Glutamatergic neuron (in vitro differentiated cells): ENCODE results near the gene CABCOCO1. TPM values are rescaled to one million over a fixed set of nuclear protein-coding genes. Genes with fewer than 3 reads are reported as not detected.

Experiments
- DNase-seq: peaks from one replicate; pipeline ENCODE4 v3.0.0; 2022
- H3K27ac Mint-ChIP-seq: one replicate; pipeline ENCODE4 v1.8.0; 2020; ENCODE audit warnings: mild to moderate bottlenecking, mixed read lengths, inconsistent platforms; ENCODE audit not compliant: unreplicated experiment
- H3K27me3 Mint-ChIP-seq: one replicate; pipeline ENCODE4 v1.8.0; 2020; ENCODE audit warnings: mild to moderate bottlenecking, moderate library complexity, mixed read lengths, inconsistent platforms; ENCODE audit not compliant: unreplicated experiment
- H3K36me3 Mint-ChIP-seq: one replicate; pipeline ENCODE4 v1.8.0; 2020; ENCODE audit warnings: mild to moderate bottlenecking, mixed read lengths, inconsistent platforms; ENCODE audit not compliant: unreplicated experiment
- H3K4me1 Mint-ChIP-seq: one replicate; pipeline ENCODE4 v1.8.0; 2020; ENCODE audit warnings: mild to moderate bottlenecking, low read depth, mixed read lengths, inconsistent platforms; ENCODE audit not compliant: unreplicated experiment
- H3K4me3 Mint-ChIP-seq: one replicate; pipeline ENCODE4 v1.8.0; 2020; ENCODE audit warnings: mild to moderate bottlenecking, mixed read lengths, inconsistent platforms; ENCODE audit not compliant: unreplicated experiment
- H3K9me3 Mint-ChIP-seq: one replicate; pipeline ENCODE4 v1.8.0; 2020; ENCODE audit warnings: mild to moderate bottlenecking, moderate library complexity, mixed read lengths, inconsistent platforms; ENCODE audit not compliant: unreplicated experiment
- long read RNA-seq: library from polyadenylated mRNA; unstranded; transcript quantifications from one replicate; pipeline ENCODE4 v2.0.0, GENCODE V29; 2020; ENCODE audit not compliant: unreplicated experiment
- total RNA-seq: library from RNA; stranded (reverse); fragmentation: NEBNext Ultra II Directional; extraction: Animal tissue kit (Norgen Biotek cat#: 25700); gene quantifications from one replicate; pipeline ENCODE4 v1.2.1, GENCODE V29; 2021; ENCODE audit not compliant: unreplicated experiment
- TF ChIP-seq, protein P1 (sequence below): fragments of 200-600 bp; sonication (generic); IDR thresholded peaks from one replicate; pipeline ENCODE4 v1.5.0; 2021; ENCODE audit not compliant: partially characterized antibody, unreplicated experiment

Gene CABCOCO1, protein sequence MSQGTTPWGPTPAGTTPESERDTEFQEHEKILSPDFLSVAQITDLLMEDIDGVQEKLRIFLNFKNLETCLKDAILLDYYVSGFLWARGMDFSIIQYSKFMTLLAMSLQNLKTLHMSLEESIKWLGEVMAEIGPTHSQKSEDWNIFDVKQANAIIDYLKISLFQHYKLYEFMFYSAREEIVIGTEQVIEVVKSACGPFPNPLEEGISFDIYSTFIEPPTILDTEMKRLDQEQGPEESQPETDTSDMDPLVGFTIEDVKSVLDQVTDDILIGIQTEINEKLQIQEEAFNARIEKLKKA
- not detected for total RNA-seq
- long read RNA-seq, partial matches to known transcripts = 0 of 1 reads
- long read RNA-seq, other reads (novel, unspliced or antisense) = 0 of 1 reads

DNA sequence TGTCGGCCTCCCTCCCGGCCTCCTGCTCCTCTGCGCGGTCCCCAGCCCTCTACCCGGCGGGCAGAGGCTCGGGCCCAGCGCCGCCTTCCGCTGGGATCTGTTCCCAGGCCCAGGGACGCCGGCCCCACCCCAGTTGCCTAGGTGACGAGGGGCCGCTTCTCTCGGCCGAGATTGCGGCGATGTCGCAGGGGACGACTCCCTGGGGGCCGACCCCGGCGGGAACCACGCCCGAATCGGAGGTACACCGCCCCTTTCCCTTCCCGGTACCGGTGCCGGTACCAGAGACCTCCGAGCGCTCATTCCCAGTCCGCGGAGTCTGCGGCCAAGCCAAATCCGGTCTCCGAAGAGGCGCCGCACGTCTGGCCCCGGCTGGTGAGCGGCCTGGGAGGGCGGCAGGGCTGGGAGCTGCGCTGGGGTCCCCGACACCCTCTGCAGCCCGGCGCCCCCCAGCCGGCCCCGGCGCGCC, at the start of gene CABCOCO1:
CABCOCO1 (plus strand) TSS at position 136 of the 466 bp plus-strand sequence; CDS start at position 180, 44 bp downstream.
- no peaks in the 10 kb centered on the region for H3K27me3 Mint-ChIP-seq
- TF ChIP-seq, protein P1, sequence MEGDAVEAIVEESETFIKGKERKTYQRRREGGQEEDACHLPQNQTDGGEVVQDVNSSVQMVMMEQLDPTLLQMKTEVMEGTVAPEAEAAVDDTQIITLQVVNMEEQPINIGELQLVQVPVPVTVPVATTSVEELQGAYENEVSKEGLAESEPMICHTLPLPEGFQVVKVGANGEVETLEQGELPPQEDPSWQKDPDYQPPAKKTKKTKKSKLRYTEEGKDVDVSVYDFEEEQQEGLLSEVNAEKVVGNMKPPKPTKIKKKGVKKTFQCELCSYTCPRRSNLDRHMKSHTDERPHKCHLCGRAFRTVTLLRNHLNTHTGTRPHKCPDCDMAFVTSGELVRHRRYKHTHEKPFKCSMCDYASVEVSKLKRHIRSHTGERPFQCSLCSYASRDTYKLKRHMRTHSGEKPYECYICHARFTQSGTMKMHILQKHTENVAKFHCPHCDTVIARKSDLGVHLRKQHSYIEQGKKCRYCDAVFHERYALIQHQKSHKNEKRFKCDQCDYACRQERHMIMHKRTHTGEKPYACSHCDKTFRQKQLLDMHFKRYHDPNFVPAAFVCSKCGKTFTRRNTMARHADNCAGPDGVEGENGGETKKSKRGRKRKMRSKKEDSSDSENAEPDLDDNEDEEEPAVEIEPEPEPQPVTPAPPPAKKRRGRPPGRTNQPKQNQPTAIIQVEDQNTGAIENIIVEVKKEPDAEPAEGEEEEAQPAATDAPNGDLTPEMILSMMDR = no peak
- peak; percentile 89 for DNase-seq
- no peaks in the 10 kb centered on the region for H3K9me3 Mint-ChIP-seq
- peaks cover 2% of the 10 kb centered on the region for H3K4me1 Mint-ChIP-seq
- H3K27ac Mint-ChIP-seq = no peak within 1 kb of the TSS
- peak within 1 kb of the TSS; percentile 82 for H3K4me3 Mint-ChIP-seq
- no peaks in the 10 kb centered on the region for H3K36me3 Mint-ChIP-seq

DNA sequence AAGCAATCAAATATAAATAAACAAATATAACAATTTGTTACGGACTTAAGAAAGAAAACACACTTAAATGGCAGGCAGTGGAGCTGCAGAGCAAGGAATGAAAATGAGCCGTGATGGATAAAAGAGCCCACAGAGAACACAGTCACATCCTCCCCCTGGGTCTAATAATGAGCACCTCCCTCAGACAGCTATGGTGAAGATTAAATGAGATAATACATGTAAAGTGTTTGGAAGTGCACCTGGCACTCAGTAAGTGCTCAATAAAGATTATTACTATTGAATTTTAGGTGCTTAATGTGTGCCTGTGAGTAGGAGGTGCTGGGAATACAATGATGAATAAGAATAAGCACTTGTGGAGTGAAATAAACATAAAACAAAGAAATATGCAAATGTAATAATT, 49.1 kb upstream of the CABCOCO1 start:
- no peak for DNase-seq
- TF ChIP-seq, protein P1 = no peak
- peaks cover 11% of the 10 kb centered on the region for H3K4me1 Mint-ChIP-seq
- no peak overlapping the region for H3K4me3 Mint-ChIP-seq
- no peaks in the 10 kb centered on the region for H3K36me3 Mint-ChIP-seq
- no peaks in the 10 kb centered on the region for H3K9me3 Mint-ChIP-seq
- H3K27ac Mint-ChIP-seq = no peak overlapping the region
- peaks cover 1% of the 10 kb centered on the region for H3K27me3 Mint-ChIP-seq

DNA sequence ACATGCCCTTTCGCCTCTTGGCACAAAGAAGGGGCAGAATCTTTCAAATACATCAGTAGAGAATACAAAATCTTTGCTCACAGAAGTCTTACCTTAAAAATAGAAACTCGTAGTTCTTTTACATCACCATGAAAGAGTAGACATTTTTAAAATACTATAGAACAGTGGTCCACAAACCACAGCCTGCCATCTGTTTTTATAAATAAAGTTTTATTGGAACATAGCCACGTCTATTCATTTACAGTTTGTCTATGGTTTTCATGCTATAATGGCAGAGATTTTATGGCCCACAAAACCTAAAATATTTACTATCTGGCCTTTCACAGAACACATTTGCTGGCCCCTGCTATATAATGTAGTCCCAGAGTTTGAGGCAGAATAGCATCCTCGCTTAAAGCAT, 46.1 kb upstream of the CABCOCO1 start:
- no peaks in the 10 kb centered on the region for H3K36me3 Mint-ChIP-seq
- no peak for DNase-seq
- H3K4me3 Mint-ChIP-seq = no peak overlapping the region
- H3K9me3 Mint-ChIP-seq = no peaks in the 10 kb centered on the region
- no peaks in the 10 kb centered on the region for H3K27me3 Mint-ChIP-seq
- TF ChIP-seq, protein P1 = no peak
- peaks cover 12% of the 10 kb centered on the region for H3K4me1 Mint-ChIP-seq
- no peak overlapping the region for H3K27ac Mint-ChIP-seq

DNA sequence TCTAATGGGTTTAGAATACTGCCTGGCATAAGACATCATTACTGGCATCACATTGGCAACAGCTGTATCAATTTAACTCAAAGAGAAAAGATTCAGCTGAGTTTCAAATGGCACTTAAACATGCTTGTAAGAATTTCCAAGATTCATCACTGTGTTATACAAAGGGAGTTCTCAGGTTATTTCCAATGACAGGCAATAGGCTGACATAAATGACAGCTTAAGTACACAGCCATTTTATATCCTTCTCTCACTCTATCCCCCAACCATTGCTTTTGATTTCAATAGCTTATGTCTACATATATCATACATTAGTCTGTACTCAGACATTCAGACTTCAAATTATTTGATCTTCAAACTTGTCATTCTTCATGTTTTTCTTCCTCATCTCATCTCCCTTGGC, 45.5 kb upstream of the CABCOCO1 start:
- Mint-ChIP-seq H3K27ac (no peak overlapping the region), H3K4me1 (peaks cover 7% of the 10 kb centered on the region), H3K36me3 (no peaks in the 10 kb centered on the region), H3K9me3 (no peaks in the 10 kb centered on the region), H3K4me3 (no peak overlapping the region), H3K27me3 (no peaks in the 10 kb centered on the region)
- DNase-seq = no peak
- TF ChIP-seq, protein P1 = no peak

DNA sequence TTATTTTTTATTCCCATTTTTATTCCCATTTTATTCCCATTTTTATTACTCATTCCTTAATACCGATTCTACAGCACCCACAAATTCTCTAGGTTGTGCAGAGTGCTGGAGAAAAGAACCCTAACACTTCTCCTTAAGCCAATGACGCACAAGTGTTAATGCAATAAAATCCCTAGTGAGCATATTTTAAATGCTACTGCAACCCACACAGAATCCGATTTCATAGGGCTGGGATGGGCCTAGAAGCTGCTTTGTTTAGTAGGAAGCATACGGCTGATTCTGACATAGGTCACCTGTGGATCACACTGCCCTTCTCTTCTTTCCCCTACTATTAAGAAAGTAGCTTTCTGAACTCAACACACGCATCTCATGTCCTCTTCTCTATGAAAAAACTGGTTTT, 45.1 kb upstream of the CABCOCO1 start:
- no peaks in the 10 kb centered on the region for H3K27me3 Mint-ChIP-seq
- no peaks in the 10 kb centered on the region for H3K36me3 Mint-ChIP-seq
- no peaks in the 10 kb centered on the region for H3K9me3 Mint-ChIP-seq
- no peak overlapping the region for H3K4me3 Mint-ChIP-seq
- peaks cover 4% of the 10 kb centered on the region for H3K4me1 Mint-ChIP-seq
- no peak for DNase-seq
- H3K27ac Mint-ChIP-seq = no peak overlapping the region
- TF ChIP-seq, protein P1 = no peak
